KOPT-K1 (cell line): ENCODE measurements around the gene LCN1.
"Not testable (repeated sequence)": the region's sequence is repeated elsewhere in the genome, so short reads cannot be mapped to it uniquely, and the experiment has no call there.

Experiments
- H3K27ac ChIP-seq: fragments of 200-600 bp; sonication (generic); 2 replicates; pipeline ENCODE4 v1.5.1; 2016; ENCODE audit warnings: antibody characterized with exemption, mild to moderate bottlenecking, low read depth, low read length; ENCODE audit not compliant: poor library complexity, severe bottlenecking
- H3K36me3 ChIP-seq: fragments of 200-600 bp; sonication (generic); 2 replicates; pipeline ENCODE4 v1.5.1; 2017; ENCODE audit warnings: antibody characterized with exemption, mild to moderate bottlenecking, low read length, moderate library complexity; ENCODE audit not compliant: insufficient read depth
- H3K9me3 ChIP-seq: fragments of 200-600 bp; sonication (generic); 2 replicates; pipeline ENCODE4 v1.5.1; 2017; ENCODE audit warnings: antibody characterized with exemption, low read length, mild to moderate bottlenecking; ENCODE audit not compliant: insufficient read depth, poor library complexity, severe bottlenecking

LCN1 gene

DNA sequence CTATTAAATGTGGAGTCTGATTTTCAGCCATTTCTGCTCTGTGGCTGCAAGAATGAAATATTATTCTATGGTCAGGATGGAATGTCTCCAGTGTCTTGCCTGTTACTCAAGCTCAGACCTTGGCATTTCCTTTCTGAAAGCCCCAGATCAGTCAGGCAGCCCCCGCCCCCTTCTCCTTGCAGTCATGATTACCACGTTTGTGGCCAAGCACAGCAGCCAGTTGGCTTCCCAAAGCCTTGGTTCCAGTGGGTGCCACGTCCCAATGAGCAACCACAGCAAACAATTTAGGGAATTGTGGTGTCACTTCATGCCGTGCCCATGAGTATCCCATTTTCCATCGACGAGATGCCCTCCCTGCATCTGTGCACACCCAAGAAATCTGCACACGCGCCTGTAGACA lies 15.0 kb downstream of the LCN1 start:
- Histone ChIP-seq H3K9me3 (no peaks in the 10 kb centered on the region), H3K36me3 (no peaks in the 10 kb centered on the region), H3K27ac (no peak overlapping the region)

- H3K36me3 ChIP-seq, H3K9me3 ChIP-seq, H3K27ac ChIP-seq: not testable (repeated sequence)
Measured at GRCh38 chr9:135543262-135543894, 22.1 kb downstream of the LCN1 start.

DNA sequence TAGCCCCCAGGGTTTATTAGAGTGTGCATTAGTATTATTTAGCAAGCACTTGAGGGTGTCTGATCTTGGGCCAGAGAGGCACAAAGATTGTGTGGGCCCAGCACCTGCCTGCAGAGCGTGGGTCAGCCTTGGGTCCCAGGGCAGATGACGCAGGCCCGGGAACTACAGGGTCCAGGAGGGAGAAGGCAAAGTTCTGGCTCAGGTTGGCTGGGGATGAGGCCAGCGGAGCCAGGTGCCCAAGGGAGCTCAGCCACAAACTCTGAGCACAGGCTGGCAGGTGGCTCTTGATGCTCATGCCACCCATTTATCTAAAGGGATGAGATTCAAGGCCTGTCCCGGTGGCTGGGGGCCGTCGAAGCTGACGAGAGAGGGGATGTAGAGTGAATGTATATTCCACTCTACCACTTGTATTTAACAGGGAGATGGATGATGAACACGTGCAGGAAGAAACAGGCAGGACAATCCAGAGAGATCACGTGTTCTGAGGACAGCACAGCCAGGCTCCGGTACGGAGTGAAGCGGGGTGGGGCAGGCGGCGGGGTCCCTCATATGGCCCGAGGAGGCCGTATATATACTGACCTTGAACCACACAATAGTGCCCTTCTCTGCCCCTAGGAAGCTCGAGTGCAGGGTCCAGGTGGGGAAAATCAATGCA lies 23.9 kb downstream of the LCN1 start:
- Histone ChIP-seq H3K9me3 (no peaks in the 10 kb centered on the region), H3K36me3 (no peaks in the 10 kb centered on the region), H3K27ac (no peak overlapping the region)

- H3K36me3 ChIP-seq, H3K27ac ChIP-seq, H3K9me3 ChIP-seq: not testable (repeated sequence)
Measured at GRCh38 chr9:135545646-135546176, 24.5 kb downstream of the LCN1 start, which contains the start of gene OBP2A. OBP2A (plus strand) TSS chr9:135546126; CDS start chr9:135546181, 55 bp downstream.

- H3K36me3 ChIP-seq, H3K9me3 ChIP-seq, H3K27ac ChIP-seq: not testable (repeated sequence)
Measured at GRCh38 chr9:135546792-135547617, 25.8 kb downstream of the LCN1 start.

- no peaks in the 10 kb centered on the region for H3K9me3 ChIP-seq
- H3K27ac ChIP-seq, result no peak overlapping the region
- no peaks in the 10 kb centered on the region for H3K36me3 ChIP-seq
Measured at GRCh38 chr9:135547756-135548736, 26.8 kb downstream of the LCN1 start.

- H3K9me3 ChIP-seq, H3K27ac ChIP-seq: not testable (repeated sequence)
Measured at GRCh38 chr9:135549478-135550343, 28.5 kb downstream of the LCN1 start.

GRCh38 chr9:135550344-135550918 lies 29.2 kb downstream of the LCN1 start:
- Histone ChIP-seq H3K9me3 (no peaks in the 10 kb centered on the region), H3K36me3 (no peaks in the 10 kb centered on the region), H3K27ac (no peak overlapping the region)

More at GRCh38 chr9:135549478-135550343, 28.5 kb downstream of the LCN1 start:
- H3K36me3 ChIP-seq, result not testable (repeated sequence)

DNA sequence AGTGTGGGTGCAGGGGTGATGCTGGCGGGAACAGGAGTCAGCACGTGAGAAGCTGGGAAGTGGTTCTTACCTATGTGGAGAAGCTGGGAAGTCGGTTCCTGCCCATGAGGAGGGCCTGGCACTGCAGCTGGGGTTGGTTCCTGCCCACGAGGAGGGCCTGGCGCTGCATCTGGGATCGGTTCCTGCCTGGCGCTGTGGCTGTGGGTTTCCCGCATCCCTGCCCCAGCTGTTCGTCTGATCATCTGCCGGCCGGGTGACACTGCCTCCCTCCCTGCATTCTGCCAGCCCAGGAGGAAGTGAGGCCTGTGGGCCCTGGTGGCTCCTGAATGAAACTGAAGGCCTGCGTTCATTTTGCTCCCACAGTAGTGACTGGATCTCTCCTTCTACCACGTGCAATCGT lies 29.8 kb downstream of the LCN1 start:
- H3K27ac ChIP-seq, result no peak overlapping the region
- no peaks in the 10 kb centered on the region for H3K9me3 ChIP-seq
- no peaks in the 10 kb centered on the region for H3K36me3 ChIP-seq

DNA sequence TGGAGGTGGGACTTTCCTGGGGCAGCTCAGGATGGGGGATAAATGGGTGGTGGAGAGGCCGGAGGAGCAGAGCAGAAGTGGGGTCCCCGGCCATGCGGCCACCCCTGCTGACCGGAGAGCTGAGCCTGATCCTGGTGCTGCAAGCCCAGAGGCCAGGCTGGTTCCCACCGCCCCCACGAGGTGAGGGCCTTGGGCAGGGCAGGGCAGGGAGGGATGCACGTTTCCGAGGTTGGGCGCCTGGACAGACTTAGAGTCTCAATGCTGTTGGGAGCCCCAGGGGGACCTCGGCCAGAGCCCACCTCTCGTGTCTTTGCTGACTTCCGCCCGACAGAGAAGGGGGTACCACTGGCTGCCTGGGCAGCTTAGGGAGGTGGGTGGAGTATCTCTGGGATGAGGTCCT lies 30.2 kb downstream of the LCN1 start:
- no peak overlapping the region for H3K27ac ChIP-seq
- no peaks in the 10 kb centered on the region for H3K36me3 ChIP-seq

DNA sequence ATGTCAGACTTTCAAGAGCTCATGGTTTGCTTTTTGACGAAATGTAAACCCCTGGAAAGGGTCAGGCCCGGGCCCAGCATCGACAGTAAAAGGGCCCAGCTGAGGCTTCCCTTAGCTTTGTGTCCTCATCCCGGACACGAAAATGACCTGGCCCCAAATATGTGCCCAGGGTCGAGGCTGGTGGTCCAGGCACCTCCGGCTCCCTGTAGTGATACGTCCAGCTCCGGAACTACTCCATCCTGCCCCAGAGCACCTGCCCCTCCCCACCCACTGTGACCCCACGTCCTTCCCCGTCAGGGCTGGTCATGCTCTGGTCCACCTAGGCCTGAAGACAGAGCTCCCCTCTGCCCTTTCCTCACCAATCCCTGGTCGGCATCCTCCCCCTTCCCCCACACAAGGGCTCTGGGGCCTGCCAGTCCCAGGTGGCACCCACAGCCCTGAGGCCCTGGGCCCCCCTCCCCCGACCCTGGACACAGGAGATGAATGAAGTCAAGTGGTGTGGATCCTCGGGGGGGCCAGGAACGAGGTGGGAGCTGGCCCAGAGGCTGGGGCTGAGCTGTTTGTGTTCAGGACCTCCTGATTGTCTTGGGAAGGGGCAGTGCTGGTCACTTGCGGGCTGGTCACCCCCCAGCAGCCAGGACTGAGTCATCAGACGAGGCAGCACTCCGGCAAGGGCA lies 30.9 kb downstream of the LCN1 start:
- no peaks in the 10 kb centered on the region for H3K9me3 ChIP-seq
- H3K27ac ChIP-seq, result no peak overlapping the region
- H3K36me3 ChIP-seq, result no peaks in the 10 kb centered on the region

More for the DNA sequence above, 30.2 kb downstream of the LCN1 start:
- no peaks in the 10 kb centered on the region for H3K9me3 ChIP-seq

DNA sequence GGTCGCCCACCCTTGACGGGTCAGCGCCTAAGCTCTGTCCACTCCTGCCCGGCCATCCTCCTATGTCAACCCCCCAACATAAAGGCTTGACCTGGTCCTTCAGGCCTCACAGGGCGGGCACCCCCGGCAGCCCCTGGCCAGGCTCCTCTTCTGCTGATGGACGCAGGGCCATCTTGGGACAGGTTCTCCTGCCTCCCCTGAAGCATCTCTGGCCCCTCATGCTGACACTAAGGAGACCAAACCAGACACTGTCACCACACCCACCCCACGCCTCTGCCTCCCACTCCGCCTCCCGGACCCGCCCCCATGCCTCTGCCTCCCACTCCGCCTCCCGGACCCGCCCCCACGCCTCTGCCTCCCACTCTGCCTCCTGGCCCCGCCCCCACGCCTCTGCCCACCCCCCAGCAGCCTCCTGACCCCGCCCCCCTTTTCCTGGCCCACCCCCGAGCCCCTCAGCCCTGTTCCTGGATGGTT lies 31.5 kb downstream of the LCN1 start:
- Histone ChIP-seq H3K9me3 (no peaks in the 10 kb centered on the region), H3K27ac (no peak overlapping the region)

GRCh38 chr9:135554718-135555117 lies 33.5 kb downstream of the LCN1 start:
- no peak overlapping the region for H3K27ac ChIP-seq
- H3K9me3 ChIP-seq, result no peaks in the 10 kb centered on the region
- no peaks in the 10 kb centered on the region for H3K36me3 ChIP-seq

More for the DNA sequence above, 31.5 kb downstream of the LCN1 start:
- no peaks in the 10 kb centered on the region for H3K36me3 ChIP-seq
